A172 (cell line): ENCODE data around the gene GALNT2. TPM values are rescaled to one million over a fixed set of nuclear protein-coding genes. Genes with fewer than 3 reads are reported as not detected.

Experiments used
- DNase-seq: peaks from one replicate; pipeline ENCODE4 v3.0.0-alpha.2; 2015; ENCODE audit warnings: low spot score
- total RNA-seq: library from RNA; depleted of rRNA; stranded (reverse); fragments of >200 nt; shearing (Covaris generic); gene quantifications from 2 replicates; pipeline ENCODE4 v1.2.3, GENCODE V29; 2014

GALNT2 gene
- total RNA-seq, 1 experiment from 2014 or later: 79.8 TPM

GRCh38 chr1:230050973-230051735, 15.9 kb upstream of the GALNT2 start:
- DNase-seq: no peak

- no peak for DNase-seq
Measured at GRCh38 chr1:230052018-230052417, 15.0 kb upstream of the GALNT2 start.

GRCh38 chr1:230052665-230053064, 14.4 kb upstream of the GALNT2 start:
- no peak for DNase-seq

DNA sequence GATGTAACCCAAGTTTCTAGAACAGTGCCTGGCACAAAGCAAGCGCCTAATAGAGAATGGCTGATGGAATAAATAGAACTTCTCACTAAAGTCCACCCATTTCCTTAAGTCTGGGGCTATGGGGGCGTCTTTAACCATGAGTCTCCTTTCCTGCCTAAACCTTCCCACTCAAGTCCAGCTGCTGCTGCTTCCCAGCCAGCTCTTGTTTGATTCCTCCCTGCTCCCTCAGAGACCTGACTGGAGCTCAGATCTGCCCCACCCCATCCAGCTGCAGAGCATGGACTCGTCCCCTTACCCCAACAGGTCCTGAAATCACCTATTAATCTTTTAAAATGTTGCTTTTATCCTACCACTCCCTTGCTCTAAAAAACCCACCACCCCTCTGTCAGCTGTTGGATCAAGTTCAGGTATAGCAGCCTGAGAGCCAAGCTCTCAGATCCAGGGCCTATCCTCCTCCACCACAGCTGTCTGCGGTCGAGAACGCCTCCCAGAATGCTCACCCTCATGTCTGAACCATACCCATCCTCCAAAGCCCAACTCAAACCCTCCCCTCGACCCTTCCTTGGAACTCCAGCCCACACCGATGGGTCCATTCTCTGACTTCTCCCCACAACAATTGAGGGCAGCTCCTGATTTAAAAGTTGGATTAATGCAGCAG, 12.8 kb upstream of the GALNT2 start:
- DNase-seq: no peak

DNA sequence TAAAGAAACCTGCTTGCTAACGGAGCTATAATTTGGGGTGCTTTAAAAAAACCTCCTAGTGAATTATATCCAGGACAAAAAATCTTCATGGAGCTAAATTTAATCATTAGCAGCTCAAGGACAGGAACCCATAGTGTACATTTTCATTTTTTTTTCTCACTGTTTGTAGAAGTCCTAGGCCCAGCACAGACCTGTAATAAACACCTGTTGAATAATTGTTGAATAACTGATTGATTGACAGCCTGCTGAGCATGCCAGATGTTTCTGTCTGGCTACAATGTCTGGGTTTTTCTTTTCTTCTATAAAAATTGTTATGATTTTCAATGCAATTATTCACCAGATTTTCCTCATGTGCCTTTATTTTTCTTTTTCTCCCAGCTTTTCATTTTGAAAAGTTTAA, 10.9 kb upstream of the GALNT2 start:
- DNase-seq: no peak

DNA sequence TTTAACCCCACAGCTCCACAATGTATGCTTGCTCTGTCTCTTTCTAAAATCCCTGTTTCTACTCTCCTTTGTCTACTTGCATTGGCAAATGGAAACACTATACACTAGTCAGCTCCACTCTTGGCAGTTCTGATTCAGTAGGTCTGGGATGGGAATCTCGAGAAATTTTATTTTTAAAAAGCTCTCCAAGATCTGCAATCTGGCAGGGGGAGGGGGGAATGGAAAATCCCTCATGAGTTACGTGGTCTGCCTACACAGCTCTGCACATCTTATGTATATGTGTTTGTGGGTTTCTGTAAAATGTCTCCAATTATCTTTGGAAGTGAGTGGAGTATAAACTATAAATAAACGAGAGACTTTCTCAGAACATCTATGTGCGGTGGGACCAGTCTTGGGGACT, 9.9 kb upstream of the GALNT2 start:
- DNase-seq: no peak

- DNase-seq: no peak
Measured at GRCh38 chr1:230057681-230058565, 9.1 kb upstream of the GALNT2 start.

DNA sequence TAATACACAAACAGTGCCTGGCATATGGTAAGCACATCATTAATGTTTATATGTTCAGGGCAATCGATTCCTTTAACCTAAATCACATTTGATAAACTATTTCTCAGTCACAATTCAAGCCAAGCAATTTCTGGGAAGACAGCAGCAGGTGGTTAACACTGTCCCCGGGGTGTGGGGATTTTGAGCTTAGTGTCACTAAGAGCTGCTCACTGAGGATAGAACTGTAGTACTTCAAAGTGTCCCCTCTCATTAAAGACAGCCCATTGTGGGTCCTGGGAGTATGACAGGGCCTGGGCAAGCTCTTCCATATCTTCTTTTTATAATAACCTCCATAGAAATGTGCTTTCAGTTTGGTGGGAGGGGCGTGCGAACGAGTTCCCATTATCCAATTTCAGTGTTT, 8.4 kb upstream of the GALNT2 start:
- DNase-seq: no peak

GRCh38 chr1:230061801-230062200, 5.2 kb upstream of the GALNT2 start:
- DNase-seq: no peak

DNA sequence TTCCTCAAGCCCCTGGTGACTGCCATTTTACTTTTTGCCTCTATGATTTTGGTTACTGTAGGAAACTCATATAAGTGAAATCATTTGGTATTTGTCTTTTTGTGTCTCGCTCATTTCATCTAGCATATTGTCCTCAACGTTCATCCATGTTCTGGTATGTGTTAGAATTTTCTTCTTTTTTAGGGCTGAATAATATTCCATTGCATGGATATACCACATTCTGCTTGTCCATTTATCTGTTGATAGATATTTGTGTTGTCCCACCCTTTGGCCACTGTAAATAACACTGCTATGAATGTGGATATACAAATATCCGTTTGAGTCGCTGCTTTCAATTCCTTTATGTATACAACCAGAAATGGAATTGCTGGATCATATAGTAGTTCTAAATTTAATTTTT, 4.5 kb upstream of the GALNT2 start:
- no peak for DNase-seq

- DNase-seq: no peak
Measured at GRCh38 chr1:230064283-230064682, 2.8 kb upstream of the GALNT2 start.

GRCh38 chr1:230065161-230065560, 1.9 kb upstream of the GALNT2 start:
- no peak for DNase-seq

DNA sequence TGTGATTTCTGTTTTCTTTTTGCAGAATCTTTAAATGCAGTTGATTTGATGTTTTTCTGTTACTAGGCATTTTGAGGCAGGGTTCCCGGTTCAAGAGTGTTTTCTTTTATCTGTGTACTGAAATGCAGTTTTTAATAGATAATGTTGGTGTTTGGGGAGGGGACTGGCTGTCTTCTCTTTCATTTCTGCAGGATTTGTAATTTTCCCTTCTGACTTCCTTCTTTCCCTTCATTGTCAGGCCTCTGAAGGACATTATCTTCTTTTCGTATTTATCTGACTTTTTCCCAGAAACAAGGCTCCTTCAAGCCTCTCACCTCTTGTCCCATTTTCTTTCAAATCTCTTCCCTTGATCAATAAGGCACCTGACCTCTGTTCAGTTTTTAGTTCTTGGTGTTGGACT, 1.5 kb upstream of the GALNT2 start:
- DNase-seq: no peak

DNA sequence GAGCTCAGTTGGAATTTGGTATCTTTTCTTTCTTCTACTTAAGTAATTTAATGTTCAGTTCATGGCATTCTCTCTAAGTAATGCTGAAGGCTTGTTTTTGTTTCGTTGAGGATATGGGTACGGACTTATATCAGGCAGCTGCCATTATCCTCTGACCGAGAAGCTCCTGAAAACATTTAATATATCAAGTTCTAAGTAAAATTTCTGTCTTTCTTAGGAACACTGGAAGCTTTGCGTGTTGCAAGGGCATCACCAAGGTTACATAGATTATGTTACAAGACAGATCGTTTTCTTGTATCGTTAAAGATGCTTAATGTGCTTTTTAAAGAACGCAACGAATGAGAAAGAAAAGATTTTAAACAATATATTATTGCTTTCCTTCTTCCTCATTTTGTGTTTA, 1.0 kb upstream of the GALNT2 start:
- DNase-seq: no peak

DNA sequence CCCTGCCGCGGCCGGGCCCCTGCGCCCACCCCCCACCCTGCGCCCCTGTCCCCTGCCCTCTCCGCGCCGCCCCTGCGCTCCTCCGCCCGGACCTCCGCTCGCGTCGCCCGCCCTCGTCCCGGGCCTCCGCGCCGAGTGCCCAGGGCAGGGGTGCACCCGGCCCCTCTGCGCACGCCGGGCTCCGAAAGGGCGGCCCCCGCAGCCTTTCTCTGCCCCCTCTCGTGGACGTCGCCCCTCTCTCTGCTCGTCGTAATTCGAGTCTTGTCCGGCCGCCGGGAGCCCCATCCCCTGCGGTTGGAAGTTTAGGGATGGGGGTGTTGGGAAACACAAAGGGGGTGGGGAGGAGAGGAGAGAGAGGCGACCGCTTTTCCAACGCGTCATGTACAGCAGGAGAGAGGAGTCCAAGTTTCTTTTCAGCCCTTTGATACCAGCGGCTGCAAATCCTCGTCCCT, 407 bp downstream of the GALNT2 start:
- no peak for DNase-seq

- DNase-seq: no peak
Measured at GRCh38 chr1:230067871-230068620, 1.0 kb downstream of the GALNT2 start.

DNA sequence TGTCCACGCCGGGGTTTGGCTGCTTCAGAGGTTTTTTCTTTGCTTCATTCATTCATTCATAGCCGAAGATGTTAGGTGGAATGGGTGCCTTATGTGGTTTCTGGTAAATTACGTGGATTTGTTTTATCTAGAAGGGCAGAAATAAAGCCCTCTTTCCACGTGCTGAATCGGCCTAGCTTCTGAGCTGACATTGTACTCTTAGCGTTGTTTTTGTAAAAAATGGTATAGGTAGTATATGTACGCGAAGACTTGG, 1.5 kb downstream of the GALNT2 start:
- no peak for DNase-seq

DNA sequence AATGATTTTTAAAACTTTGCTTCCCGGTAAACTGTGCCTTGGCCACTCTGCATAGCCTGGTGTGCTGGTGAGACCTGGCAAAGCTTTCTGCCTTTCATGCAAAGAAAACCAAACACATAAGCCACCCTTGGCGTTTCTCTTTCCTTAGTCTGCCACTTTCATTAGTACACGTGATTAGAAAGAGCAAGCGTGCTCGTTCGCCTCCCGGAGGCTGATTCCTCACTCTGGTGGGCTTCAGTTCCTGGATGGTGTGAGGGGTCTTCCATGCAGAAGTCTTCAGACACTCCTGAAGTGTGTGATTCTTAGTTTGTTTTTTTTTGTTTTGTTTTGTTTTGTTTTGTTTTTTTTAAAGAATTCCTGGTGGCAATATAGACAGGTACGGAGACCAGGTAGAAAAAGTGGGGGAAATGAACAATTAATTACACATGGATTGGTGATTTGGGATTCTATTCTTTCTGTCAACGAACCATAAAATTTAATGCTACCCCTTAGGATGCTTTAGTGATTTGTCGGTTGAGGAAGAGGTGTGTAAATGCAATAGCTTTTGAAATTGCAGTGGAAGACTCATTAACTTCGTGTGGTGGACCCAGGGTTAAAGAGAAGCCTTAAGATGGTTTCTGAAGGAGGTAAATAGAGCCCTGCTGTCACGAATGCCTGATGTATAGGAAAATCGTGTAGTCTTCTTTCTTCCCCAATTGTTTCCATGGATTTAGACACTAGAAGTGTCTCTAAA, 2.1 kb downstream of the GALNT2 start:
- DNase-seq: no peak

DNA sequence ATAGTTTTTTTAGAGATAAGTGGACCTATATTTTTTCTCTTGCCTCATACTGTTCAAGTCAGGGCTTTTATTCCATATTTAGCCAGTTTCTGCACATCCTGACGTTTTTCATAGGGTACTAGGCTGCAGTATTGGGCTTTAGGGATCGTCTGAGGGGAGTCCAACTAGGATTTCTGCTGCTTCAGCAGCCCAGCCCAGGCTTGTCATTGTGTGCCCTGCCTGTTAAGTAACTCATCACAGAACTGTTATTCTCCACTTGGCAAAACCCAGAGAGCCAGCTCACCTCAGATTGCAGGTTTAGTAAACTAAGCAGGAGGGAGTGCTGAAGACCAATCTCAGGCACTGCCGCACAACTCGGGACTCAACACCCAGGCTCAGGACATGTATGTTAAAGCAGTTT, 2.8 kb downstream of the GALNT2 start:
- no peak for DNase-seq

GRCh38 chr1:230070321-230071208, 3.5 kb downstream of the GALNT2 start:
- DNase-seq: no peak
